GM12872 (cell line): ENCODE measurements around the gene ZBTB12.

Experiments
- CTCF ChIP-seq: IDR thresholded peaks from 3 replicates; pipeline ENCODE4 v1.5.1; 2011; ENCODE audit warnings: low read depth, mild to moderate bottlenecking, low read length, moderate library complexity; ENCODE audit not compliant: insufficient read depth

Gene ZBTB12

GRCh38 chr6:31864818-31865204 lies 37.1 kb downstream of the ZBTB12 start:
- no peak for TF ChIP-seq CTCF

- no peak for TF ChIP-seq CTCF
These were observed 39.3 kb downstream of the ZBTB12 start, which contains the start of gene NEU1 for GRCh38 chr6:31862344-31863235. Gene NEU1, minus strand, starts transcription at chr6:31862821. Its CDS starts 45 bp downstream, at chr6:31862776.

GRCh38 chr6:31861919-31862343 lies 40.0 kb downstream of the ZBTB12 start:
- TF ChIP-seq CTCF = no peak

GRCh38 chr6:31861150-31861549 lies 40.7 kb downstream of the ZBTB12 start:
- TF ChIP-seq CTCF = no peak

GRCh38 chr6:31860349-31860748 lies 41.5 kb downstream of the ZBTB12 start:
- TF ChIP-seq CTCF = no peak

- TF ChIP-seq CTCF = no peak
These were observed 42.0 kb downstream of the ZBTB12 start for GRCh38 chr6:31859923-31860322.

GRCh38 chr6:31858707-31859106 lies 43.2 kb downstream of the ZBTB12 start:
- no peak for TF ChIP-seq CTCF
